GM06990 (cell line): ENCODE data around the gene TECPR2.

Experiments
- DNase-seq: peaks from one replicate; pipeline ENCODE4 v3.0.0-alpha.2; 2011; ENCODE audit not compliant: insufficient read length; ENCODE audit errors: extremely low read depth
- H3K27me3 ChIP-seq: replicated peaks from 2 replicates; pipeline ENCODE4 v1.6.0; 2011; ENCODE audit warnings: low read length; ENCODE audit not compliant: control insufficient read depth, insufficient read depth
- H3K36me3 ChIP-seq: 2 replicates; pipeline ENCODE4 v1.5.1; 2011; ENCODE audit warnings: low read length; ENCODE audit not compliant: control insufficient read depth, insufficient read depth
- H3K4me3 ChIP-seq: replicated peaks from 2 replicates; pipeline ENCODE4 v1.5.1; 2011; ENCODE audit warnings: low read depth, mild to moderate bottlenecking, control low read depth, low read length
- CTCF ChIP-seq: IDR thresholded peaks from 2 replicates; pipeline ENCODE4 v1.5.1; 2011; ENCODE audit warnings: low read length, control low read depth, mild to moderate bottlenecking, inconsistent platforms; ENCODE audit not compliant: insufficient read depth, poor library complexity, severe bottlenecking

TECPR2 gene

GRCh38 chr14:102424923-102425322 lies 62.2 kb downstream of the TECPR2 start:
- Histone ChIP-seq H3K27me3 (no peaks in the 10 kb centered on the region), H3K36me3 (no peaks in the 10 kb centered on the region), H3K4me3 (no peak overlapping the region)
- TF ChIP-seq CTCF: no peak
- no peak for DNase-seq

GRCh38 chr14:102426796-102427195 lies 64.1 kb downstream of the TECPR2 start:
- Histone ChIP-seq H3K4me3 (no peak overlapping the region), H3K36me3 (peaks cover 1% of the 10 kb centered on the region; the same call in 1 of the 2 replicates), H3K27me3 (no peaks in the 10 kb centered on the region)
- no peak for TF ChIP-seq CTCF
- no peak for DNase-seq

DNA sequence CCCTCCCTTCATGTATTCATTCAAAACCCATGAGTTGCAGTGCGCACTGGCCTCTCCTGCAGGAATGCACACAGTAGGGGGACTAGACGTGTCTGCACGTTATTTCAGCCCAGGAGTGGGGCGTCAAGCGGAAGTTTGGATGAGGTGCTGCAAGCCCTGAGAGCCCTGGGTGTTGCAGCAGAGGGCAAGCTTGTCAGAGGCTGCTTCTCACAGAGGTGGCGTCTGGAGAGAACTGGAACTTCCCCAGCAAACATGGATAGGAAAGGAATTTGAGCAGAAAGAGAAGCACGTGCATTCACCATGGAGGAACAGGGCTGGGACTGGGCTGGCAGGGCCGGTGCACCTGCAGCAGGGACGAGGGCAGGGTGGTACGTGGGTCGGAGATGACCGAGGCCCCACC lies 64.9 kb downstream of the TECPR2 start:
- H3K27me3 ChIP-seq: no peaks in the 10 kb centered on the region
- peaks cover 1% of the 10 kb centered on the region; the same call in 1 of the 2 replicates for H3K36me3 ChIP-seq
- H3K4me3 ChIP-seq: no peak overlapping the region
- no peak for TF ChIP-seq CTCF
- DNase-seq: no peak

DNA sequence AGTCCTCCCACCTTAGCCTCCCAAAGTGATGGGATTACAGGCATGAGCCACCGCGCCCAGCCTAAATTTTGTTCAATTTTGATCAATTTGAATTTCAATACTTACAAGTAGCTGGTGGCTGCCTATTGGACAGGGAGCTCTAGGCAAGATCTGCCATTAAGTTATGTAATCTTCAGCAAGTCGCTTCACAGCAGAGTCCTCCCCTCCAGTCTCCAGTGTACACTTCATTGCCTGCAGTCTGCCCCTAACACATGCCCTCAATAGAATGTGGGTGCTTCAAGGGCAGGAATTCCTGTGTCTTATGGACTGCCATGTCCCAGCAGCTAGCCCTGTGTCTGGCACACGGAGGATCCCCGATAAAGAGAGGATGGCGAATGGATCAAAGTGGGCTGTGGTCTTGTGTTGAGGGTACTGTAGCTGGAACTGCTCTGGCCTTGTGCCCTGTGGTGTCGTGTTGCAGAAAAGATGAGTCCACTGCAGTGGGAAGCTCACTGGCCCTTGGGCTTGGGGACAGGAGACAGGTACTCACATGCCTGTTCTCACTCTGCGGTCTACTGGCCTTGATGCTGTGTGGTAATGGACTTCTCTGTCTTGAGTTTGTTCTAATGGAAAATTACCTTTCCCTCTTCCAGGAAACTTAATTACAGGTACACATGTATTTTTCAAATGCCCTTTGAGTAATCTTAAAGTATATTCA lies 67.6 kb downstream of the TECPR2 start:
- no peaks in the 10 kb centered on the region for H3K27me3 ChIP-seq
- H3K36me3 ChIP-seq: peaks cover 5% of the 10 kb centered on the region
- DNase-seq: no peak
- no peak overlapping the region for H3K4me3 ChIP-seq
- TF ChIP-seq CTCF: no peak

- H3K4me3 ChIP-seq: no peak overlapping the region
- H3K36me3 ChIP-seq: peaks cover 5% of the 10 kb centered on the region
- H3K27me3 ChIP-seq: no peaks in the 10 kb centered on the region
- no peak for DNase-seq
- no peak for TF ChIP-seq CTCF
Measured at GRCh38 chr14:102431751-102432150, 69.0 kb downstream of the TECPR2 start.
